ENCODE measurements around the gene INKA2. TPM values are rescaled to one million over a fixed set of nuclear protein-coding genes. Genes with fewer than 3 reads are reported as not detected.

The INKA2 gene
- total RNA-seq, 1 experiment from 2014 or later, result 3.5 TPM

GRCh38 chr1:111751906-111752575, 12.8 kb upstream of the INKA2 start:
- no TSS peak for BruUV-seq (replicated peaks)
- no peak for DNase-seq (ENCODE audit: unreplicated experiment)
- ChIA-PET POLR2A (interaction anchor here (0.6 to 1.8 kb wide), 4 partner anchors 13 to 422 kb away, joined by 3 to 16 read pairs (median 4); partner anchors contain the start of gene INKA2), CTCF (interaction anchor here (0.6 to 2.5 kb wide), 6 partner anchors 15 to 1241 kb away, joined by 4 to 10 read pairs (median 5); no protein-coding TSS in a partner anchor)
- Mint-ChIP-seq H3K36me3 (ENCODE audit: insufficient read depth, unreplicated experiment) (no peaks in the 10 kb centered on the region), H3K4me3 (ENCODE audit: unreplicated experiment) (no peak overlapping the region), H3K9me3 (ENCODE audit: unreplicated experiment) (no peaks in the 10 kb centered on the region), H3K4me1 (ENCODE audit: insufficient read depth, unreplicated experiment) (peaks cover 6% of the 10 kb centered on the region), H3K27me3 (ENCODE audit: insufficient read depth, unreplicated experiment) (no peaks in the 10 kb centered on the region), H3K27ac (ENCODE audit: low read depth, unreplicated experiment) (no peak overlapping the region)
- intact Hi-C loops (cut with micrococcal nuclease), result no loop called here
- TF ChIP-seq CTCF (IDR thresholded peaks at IDR 0.05; ENCODE audit: unreplicated experiment), result no peak

- H3K4me3 Mint-ChIP-seq (ENCODE audit: unreplicated experiment), result no peak overlapping the region
- no peak for TF ChIP-seq CTCF (IDR thresholded peaks at IDR 0.05; ENCODE audit: unreplicated experiment)
- H3K9me3 Mint-ChIP-seq (ENCODE audit: unreplicated experiment), result no peaks in the 10 kb centered on the region
- intact Hi-C loops (cut with micrococcal nuclease), result no loop called here
- ChIA-PET POLR2A (interaction anchor here (0.7 to 1.8 kb wide), 3 partner anchors 12 to 37 kb away, joined by 3 to 16 read pairs (median 3); partner anchors contain the start of gene INKA2), CTCF (interaction anchor here (0.7 to 2.5 kb wide), 7 partner anchors 11 to 269 kb away, joined by 3 to 10 read pairs (median 4); partner anchors contain the start of gene INKA2)
- DNase-seq (ENCODE audit: unreplicated experiment), result no peak
- BruUV-seq (replicated peaks), result no TSS peak
- no peaks in the 10 kb centered on the region for H3K27me3 Mint-ChIP-seq (ENCODE audit: insufficient read depth, unreplicated experiment)
- H3K36me3 Mint-ChIP-seq (ENCODE audit: insufficient read depth, unreplicated experiment), result no peaks in the 10 kb centered on the region
- peaks cover 6% of the 10 kb centered on the region for H3K4me1 Mint-ChIP-seq (ENCODE audit: insufficient read depth, unreplicated experiment)
- no peak overlapping the region for H3K27ac Mint-ChIP-seq (ENCODE audit: low read depth, unreplicated experiment)
These were observed 11.7 kb upstream of the INKA2 start for GRCh38 chr1:111750856-111751255.

GRCh38 chr1:111749628-111750027, 10.4 kb upstream of the INKA2 start:
- Mint-ChIP-seq H3K27me3 (ENCODE audit: insufficient read depth, unreplicated experiment) (no peaks in the 10 kb centered on the region), H3K4me3 (ENCODE audit: unreplicated experiment) (no peak overlapping the region), H3K36me3 (ENCODE audit: insufficient read depth, unreplicated experiment) (no peaks in the 10 kb centered on the region), H3K27ac (ENCODE audit: low read depth, unreplicated experiment) (no peak overlapping the region), H3K4me1 (ENCODE audit: insufficient read depth, unreplicated experiment) (peaks cover 2% of the 10 kb centered on the region), H3K9me3 (ENCODE audit: unreplicated experiment) (no peaks in the 10 kb centered on the region)
- no TSS peak for BruUV-seq (replicated peaks)
- ChIA-PET POLR2A (interaction anchor here (0.6 to 1.5 kb wide), 3 partner anchors 10 to 700 kb away, joined by 3 to 10 read pairs (median 4); partner anchors contain the start of gene INKA2), CTCF (interaction anchor here (0.7 to 1.6 kb wide), 6 partner anchors 11 to 36 kb away, joined by 3 to 5 read pairs (median 4); no protein-coding TSS in a partner anchor)
- no peak for DNase-seq (ENCODE audit: unreplicated experiment)
- TF ChIP-seq CTCF (IDR thresholded peaks at IDR 0.05; ENCODE audit: unreplicated experiment), result no peak
- intact Hi-C loops (cut with micrococcal nuclease), result no loop called here

- no peak for TF ChIP-seq CTCF (IDR thresholded peaks at IDR 0.05; ENCODE audit: unreplicated experiment)
- Mint-ChIP-seq H3K36me3 (ENCODE audit: insufficient read depth, unreplicated experiment) (no peaks in the 10 kb centered on the region), H3K4me3 (ENCODE audit: unreplicated experiment) (no peak overlapping the region), H3K9me3 (ENCODE audit: unreplicated experiment) (no peaks in the 10 kb centered on the region), H3K4me1 (ENCODE audit: insufficient read depth, unreplicated experiment) (no peaks in the 10 kb centered on the region), H3K27ac (ENCODE audit: low read depth, unreplicated experiment) (no peak overlapping the region), H3K27me3 (ENCODE audit: insufficient read depth, unreplicated experiment) (no peaks in the 10 kb centered on the region)
- CTCF ChIA-PET, result interaction anchor here (0.7 to 4.4 kb wide), 10 partner anchors 9 to 266 kb away, joined by 3 to 39 read pairs (median 4); partner anchors contain the start of gene INKA2
- POLR2A ChIA-PET, result interaction anchor here (1.1 kb wide), 1 partner anchor 33 kb away, joined by 3 read pairs; no protein-coding TSS in a partner anchor
- intact Hi-C loops (cut with micrococcal nuclease), result loop anchor here (1.0 to 2.0 kb wide), 2 partner anchors 33 to 267 kb away; no protein-coding TSS in a partner anchor
- no TSS peak for BruUV-seq (replicated peaks)
- no peak for DNase-seq (ENCODE audit: unreplicated experiment)
These were observed 8.8 kb upstream of the INKA2 start for GRCh38 chr1:111747947-111748346.
